SK-MEL-5 (cell line): ENCODE measurements around the gene ASZ1. TPM values are rescaled to one million over a fixed set of nuclear protein-coding genes. Genes with fewer than 3 reads are reported as not detected.

Experiments used
- DNase-seq: peaks from one replicate; pipeline ENCODE4 v3.0.0-alpha.2; 2016; ENCODE audit warnings: low read depth, low spot score
- in situ Hi-C: cut with HindIII; loops from 2 replicates; pipeline ENCODE4 v1.10.0; 2016; ENCODE audit warnings: low sequenced_read_pairs, high pct_unique_total_duplicates, low pct_unique_long_range_greater_than_20kb
- total RNA-seq: library from RNA; depleted of rRNA; stranded (reverse); fragments of >200 nt; shearing (Covaris generic); gene quantifications from 2 replicates; pipeline ENCODE4 v1.2.3, GENCODE V29; 2014

The ASZ1 gene
- total RNA-seq, 1 experiment from 2014 or later, result 1.3 TPM

DNA sequence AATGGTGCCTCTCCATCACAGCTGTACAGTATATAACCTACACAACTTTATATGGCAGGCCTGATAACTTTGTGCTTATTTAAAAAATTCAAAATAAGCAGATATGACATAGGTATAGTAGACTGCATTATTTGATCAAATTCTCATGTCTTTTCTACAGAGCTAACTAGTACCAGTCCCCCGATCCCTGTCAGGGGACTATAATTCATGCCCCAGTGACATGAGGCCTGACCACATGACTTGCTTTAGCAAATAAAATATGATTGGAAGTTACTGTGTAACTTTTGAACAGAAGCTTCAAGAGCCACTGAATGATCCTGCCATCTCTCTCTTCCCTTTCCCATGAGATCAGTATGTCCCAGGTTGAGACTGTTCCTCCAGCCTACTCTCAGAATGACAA, 55.2 kb downstream of the ASZ1 start:
- no peak for DNase-seq
- in situ Hi-C loops, result no loop called here

- in situ Hi-C loops, result no loop called here
- no peak for DNase-seq
These were observed 62.8 kb downstream of the ASZ1 start for GRCh38 chr7:117364339-117365080.

DNA sequence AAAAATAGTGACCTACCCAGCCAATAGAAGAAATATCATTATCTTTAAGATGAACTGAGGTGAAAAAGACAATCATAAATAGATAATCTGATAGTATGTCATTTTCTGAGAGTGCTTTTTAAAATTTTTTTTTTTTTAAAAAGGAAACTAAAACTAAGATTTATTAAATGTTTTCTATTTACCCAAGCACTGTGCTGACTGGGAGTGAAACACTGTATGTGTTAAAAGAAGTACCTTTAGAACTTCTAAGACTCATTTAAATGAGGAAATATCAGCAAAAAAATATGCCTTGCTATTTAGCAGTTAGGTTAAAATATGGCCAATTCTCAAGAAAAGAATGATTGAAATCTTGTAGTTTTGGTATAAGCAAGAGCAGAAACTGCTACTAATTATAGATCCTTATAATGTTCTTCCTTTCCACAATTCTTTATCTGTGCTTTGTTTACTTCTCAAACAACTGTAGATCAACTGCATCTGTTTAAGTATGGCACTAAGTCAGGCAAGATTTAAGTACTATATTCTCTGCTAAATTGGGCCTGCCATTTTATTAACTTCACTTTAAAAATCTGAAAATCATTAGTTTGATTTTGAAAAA, 64.9 kb downstream of the ASZ1 start:
- no peak for DNase-seq
- in situ Hi-C loops, result no loop called here

GRCh38 chr7:117350027-117350426, 77.3 kb downstream of the ASZ1 start:
- peak; percentile 65 for DNase-seq
- in situ Hi-C loops, result no loop called here

DNA sequence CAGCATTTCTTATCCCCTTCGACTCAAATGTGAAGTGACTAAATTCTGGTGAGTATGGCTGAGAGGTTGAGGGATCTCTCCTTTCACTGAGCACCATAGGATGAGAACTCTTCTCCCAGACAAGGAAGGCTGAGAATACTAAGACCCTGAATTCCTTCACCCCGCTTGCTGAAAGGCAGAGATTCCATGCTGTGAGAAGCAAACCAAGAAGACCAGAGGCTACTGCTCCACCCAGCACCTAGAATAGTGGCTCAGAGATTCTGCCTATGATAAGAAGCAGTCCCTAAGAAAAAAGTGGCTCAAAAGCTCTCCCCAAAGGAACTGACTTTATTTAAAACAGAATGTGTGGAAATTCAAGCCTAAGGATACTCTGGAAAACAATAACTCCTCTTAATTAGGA, 77.7 kb downstream of the ASZ1 start:
- no peak for DNase-seq
- in situ Hi-C loops, result no loop called here

GRCh38 chr7:117347962-117348672, 79.2 kb downstream of the ASZ1 start:
- DNase-seq, result no peak
- in situ Hi-C loops, result no loop called here

GRCh38 chr7:117347480-117347879, 79.8 kb downstream of the ASZ1 start:
- in situ Hi-C loops, result no loop called here

DNA sequence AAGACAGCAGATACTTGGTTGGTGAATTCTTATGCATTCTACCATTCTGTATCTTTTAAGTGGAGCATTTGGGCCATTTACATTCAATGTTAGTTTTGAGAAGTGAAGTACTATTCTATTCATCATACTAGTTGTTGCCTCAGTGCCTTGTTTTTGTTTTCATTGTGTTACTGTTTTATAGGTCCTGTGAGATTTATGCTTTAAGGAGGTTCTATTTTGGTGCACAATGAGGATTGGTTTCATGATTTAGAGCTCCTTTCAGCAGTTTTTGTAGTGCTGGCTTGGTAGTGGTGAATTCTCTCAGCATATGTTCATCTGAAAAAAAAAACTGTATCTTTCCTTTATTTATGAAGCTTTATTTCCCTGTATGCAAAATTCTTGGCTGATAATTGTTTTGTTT, 81.1 kb downstream of the ASZ1 start:
- DNase-seq, result no peak
- in situ Hi-C loops, result no loop called here

More at GRCh38 chr7:117347480-117347879, 79.8 kb downstream of the ASZ1 start:
- no peak for DNase-seq

DNA sequence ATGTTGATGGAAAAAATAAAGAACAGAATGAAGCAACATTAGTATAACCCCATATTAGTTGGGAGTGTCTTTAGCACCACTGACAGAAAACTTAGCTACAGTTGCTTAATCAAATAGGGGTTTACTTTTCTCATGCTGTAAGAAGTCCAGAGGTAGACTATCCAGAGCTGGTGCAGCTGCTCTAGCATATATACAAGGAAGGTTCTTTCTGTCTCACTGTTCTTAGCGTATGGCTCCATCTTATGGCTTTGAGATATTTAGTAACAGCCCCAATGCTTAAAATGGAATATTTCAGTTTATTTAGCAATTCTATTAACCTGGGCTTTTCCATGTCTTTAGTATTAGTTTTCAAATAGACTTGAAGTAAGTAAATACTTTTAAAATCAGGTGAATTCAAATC, 89.3 kb downstream of the ASZ1 start:
- DNase-seq, result peak; percentile 26
- in situ Hi-C loops, result no loop called here

DNA sequence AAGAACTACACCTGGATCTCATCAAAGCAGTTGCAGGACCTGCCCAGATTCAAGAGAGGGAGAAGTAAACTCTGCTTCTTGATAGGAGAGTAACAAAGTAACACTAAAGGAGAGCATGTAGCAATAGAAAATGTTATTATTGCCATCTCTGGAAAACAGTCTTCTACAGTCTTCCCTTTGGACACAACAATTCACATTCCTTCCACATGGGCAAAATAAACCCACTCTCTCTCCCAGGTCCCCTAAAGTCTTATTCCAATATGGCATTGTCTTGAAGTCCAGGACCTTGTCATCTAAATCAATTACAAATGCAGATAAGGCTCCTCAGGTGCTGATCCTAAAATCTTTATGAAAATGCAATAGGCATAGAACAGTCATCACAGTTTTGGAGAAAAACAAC, 94.1 kb downstream of the ASZ1 start:
- in situ Hi-C loops, result no loop called here
- DNase-seq, result no peak

DNA sequence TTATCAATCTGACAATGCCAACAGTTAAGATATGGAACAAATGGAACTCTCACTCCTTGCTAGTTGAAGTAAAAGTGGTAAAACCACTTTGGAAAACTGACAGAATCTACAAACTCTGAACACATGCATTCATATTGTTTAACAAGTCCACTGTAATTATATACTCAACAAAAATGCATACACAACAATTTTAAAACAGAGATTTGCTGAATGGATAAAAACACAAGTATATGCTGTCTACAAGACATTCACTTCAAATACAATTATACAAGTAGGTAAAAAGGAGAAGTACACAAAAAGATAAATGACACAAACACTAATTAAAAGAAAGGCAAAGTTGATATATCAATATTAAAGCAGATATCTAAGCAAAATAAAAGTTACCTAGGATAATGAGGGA, 95.3 kb downstream of the ASZ1 start:
- in situ Hi-C loops, result no loop called here
- no peak for DNase-seq

DNA sequence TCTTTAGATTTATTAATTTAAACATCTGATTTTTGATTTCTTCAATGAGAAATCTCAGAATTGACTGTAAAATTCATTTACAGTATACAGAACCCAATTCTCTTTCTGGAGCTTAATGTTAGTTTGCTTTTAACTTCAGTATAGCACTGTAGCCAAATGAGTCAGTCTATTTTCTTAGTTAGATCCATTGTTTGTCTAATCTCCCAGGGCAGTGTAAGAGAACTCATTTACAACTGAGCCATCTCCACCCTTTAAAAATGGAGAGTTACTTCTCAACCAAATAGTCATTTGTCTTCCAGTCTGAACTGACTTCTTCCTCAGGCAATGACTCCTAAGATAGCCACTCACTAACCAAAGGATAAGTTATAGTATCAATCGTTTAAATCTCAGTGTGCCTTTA, 101.5 kb downstream of the ASZ1 start:
- in situ Hi-C loops, result no loop called here
- no peak for DNase-seq

DNA sequence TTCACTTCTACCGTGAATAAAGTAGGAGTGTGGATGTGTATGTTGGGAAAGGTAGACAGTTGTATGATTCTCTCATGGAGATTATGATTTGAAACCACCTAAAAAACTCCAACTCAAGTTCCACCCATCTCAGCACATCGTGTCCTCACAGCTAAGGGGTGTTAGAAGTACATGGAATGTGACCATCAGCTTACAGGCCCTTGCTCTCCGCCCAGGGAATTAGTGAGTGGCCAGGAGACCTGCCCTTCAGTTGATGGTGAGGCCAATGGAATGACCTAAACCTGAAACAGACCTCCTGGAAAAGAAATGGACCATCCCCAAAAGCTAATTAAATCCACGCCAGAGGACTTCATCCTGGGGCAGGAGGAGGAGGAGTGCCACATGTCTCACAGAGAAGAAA, 102.3 kb downstream of the ASZ1 start:
- DNase-seq, result no peak

DNA sequence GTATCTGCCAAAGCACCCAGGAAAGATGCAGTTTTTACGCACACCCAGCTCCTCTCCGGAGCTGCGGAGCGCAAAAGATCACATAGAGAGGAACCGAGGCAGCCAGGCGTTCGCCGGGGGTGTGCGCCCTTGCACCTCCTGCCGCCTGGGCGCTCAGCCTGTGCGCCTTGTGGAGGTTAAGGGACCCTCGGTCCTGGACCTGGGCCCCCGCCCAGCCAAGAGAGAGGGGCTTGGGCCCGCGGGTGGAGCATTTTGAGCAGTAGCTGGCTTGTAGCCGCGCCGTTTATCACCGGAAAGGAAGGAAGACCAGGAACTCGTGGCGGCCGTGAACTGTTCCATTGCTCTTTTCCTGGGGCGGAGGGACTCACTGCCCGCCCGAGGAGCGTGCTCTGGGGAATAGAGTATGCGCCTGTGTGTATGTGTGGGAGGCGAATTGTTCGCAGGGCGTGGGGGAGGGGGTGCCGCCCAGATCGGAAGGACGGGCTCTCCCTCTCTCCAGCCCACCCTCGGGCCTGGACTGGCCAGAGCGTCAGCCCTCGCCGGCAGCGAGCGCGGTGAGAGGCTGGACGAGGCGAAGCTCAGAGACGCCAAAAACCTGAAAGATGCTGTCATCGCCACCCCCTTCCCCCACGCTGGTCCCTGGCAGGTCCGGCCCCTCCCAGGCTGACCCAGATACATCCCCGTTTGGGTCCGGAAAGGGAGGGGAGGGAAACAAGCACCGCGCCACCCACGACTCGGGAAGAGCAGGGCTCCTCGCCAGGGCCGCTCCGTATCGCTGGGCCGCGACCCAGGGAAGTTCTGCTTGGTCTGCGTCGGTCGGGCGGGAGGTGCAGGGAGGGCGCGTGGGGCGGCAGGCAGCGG, 103.2 kb downstream of the ASZ1 start:
- no peak for DNase-seq
- in situ Hi-C loops, result no loop called here

More for the DNA sequence above, 102.3 kb downstream of the ASZ1 start:
- in situ Hi-C loops, result no loop called here

- in situ Hi-C loops, result no loop called here
These were observed 103.9 kb downstream of the ASZ1 start for GRCh38 chr7:117323305-117323850.

DNA sequence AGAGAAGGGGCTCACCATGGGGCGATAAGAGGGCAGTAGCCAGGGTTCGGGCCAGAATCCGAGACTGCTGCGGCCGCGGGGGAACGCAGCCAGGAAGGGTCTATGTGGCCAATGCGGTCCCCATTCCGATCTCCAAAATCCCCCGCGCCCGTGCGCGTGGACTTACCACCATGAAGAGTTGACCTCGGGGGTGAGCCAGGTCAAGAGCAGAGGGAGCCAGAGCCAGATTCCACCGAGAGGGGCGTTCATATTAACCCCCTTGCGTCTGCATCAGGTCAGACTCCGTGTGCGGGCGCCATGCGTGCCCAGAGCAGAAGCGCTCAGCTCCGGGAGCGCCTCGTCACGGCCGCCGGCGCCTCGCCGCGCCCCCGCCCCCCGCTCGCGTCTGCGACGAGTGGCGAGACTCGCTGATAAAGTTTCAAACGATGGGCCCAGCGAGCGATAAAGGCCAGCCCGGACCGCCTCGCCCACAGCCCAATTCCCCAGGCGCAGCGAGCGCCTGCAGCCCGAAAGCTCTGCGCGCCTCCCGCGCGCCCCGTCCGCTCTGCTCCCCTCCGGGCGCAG, 104.5 kb downstream of the ASZ1 start, which contains the start of gene WNT2:
Gene WNT2 (minus strand): TSS at position 318 of the 564 bp plus-strand sequence. CDS start 69 bp downstream, at position 249.
- in situ Hi-C loops, result no loop called here
- no peak for DNase-seq

More at GRCh38 chr7:117323305-117323850, 103.9 kb downstream of the ASZ1 start:
- no peak for DNase-seq

- in situ Hi-C loops, result no loop called here
- no peak for DNase-seq
These were observed 106.8 kb downstream of the ASZ1 start for GRCh38 chr7:117320523-117320922.
